HG02623 (cell line): ENCODE measurements around the gene HSPG2.
"Not testable (repeated sequence)": the region's sequence is repeated elsewhere in the genome, so short reads cannot be mapped to it uniquely, and the experiment has no call there.

Experiments used
- ATAC-seq: cut with Tn5 transposase; IDR thresholded peaks from one replicate; pipeline ENCODE4 v1.9.1; 2021; ENCODE audit warnings: moderate library complexity; ENCODE audit not compliant: unreplicated experiment

The HSPG2 gene

DNA sequence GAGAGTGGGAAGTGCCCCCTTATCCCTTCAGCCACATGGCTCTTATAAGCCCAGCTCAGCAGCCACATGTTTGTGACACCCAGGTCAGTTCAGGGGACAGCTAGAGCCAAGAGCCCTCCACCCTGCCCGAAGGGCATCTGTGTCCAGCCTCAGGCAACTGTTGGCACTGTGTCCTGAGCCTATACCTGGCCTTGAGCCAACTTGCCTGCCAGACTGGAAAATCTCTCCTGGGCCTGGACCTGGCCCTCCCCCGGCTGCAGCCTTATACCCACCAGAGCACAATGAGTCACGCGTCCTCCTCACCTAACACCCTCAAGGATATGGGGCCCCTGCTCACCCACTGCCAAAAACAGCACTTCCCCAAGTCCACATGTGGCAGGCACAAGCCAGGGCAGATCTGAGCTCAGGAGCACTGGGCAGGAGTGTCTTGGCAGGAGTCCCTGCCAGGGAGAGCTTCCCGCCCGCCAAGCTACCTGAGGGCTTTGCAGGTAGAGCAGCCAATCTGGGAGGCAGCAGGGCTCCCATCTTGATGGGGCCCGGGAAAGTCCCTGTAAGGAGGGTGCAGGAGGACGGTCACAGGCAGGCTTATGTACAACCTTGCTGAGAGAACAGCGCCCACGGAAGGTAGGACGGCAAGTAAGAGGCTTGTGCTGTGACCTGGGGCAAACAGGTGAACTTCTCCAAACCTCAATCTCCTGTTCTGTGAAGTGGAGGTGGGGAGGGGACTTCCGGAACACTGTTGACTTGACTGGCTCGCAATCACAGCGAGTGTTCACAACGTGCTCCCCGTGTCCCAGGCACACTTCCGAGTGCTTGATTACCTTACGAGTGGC is 19.8 kb upstream of the HSPG2 start:
- ATAC-seq: no peak

DNA sequence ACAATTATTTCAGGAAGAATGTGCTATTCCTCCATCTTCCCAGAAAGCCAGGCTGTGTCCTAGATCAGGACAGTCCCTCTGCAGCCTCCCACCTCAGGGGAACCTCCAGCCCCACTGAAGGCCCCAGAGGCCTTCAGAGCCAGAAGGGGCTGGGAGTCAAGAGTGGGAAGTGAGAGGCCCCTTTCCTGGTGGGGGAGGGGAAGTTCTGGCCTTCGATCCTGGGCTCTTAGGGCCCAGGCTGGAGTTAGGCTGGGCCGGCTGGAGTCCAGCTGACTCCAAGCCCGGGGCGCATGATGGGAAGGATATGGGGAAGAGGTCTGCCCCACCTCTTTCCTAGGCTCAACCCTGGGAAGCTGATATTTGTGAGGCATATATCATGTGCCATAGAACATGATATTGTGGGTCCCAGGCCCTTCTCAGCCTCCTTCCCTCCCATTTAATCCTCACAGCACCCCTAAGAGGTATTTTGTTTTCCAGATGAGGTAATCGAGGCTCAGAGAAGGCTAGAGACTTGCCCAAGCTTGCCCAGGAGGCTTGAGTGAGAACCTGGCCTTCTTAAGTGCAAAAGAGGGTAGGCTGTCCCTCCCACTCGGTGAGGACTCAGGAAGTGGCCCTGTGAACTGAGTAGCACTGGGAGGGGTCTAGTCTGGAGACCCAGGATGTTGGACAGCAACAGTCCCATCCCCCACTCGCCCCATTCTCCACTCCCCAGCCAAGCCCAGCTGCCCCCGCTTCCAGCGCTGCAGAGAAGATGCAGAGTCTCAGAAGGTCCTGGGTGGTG is 18.6 kb upstream of the HSPG2 start:
- no peak for ATAC-seq

- no peak for ATAC-seq
Observed at GRCh38 chr1:21955058-21955457, 17.9 kb upstream of the HSPG2 start.

DNA sequence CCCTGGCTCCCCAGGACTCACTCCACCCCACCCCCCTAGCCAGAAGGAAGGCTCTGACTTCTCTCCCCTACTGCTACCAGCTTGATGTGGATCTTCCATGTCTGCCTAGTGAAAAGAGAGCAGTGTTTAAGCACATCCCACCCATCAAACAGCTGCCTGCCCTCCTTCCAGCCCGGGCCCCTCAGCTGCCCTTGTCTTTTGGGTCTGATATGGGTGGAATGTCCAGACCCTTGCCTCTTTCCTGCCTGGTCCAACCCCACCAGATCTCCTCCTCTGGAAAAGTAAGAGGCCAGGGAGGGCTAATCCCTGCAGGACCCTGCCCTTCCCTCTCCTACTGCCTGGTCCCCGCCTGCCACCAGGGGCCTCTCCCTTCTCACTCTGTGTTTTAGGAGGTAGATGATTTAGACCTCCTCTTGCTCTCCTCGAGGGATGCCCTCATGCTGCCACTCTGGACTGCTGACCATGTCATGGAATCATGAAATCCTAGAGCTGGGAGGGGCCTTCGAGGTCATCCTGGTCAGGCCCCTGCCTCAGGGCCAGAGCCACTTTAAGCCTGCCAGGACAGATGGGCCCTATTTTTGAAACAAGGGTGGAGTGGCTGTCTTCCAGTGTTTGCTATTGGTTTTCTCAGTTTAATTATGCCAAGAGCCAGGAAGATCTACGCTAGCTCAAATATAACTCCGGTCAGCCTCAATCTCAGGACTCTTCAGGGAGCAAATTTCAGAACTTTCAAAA is 15.8 kb upstream of the HSPG2 start:
- no peak for ATAC-seq

- no peak for ATAC-seq
Observed at GRCh38 chr1:21951226-21951870, 14.2 kb upstream of the HSPG2 start.

DNA sequence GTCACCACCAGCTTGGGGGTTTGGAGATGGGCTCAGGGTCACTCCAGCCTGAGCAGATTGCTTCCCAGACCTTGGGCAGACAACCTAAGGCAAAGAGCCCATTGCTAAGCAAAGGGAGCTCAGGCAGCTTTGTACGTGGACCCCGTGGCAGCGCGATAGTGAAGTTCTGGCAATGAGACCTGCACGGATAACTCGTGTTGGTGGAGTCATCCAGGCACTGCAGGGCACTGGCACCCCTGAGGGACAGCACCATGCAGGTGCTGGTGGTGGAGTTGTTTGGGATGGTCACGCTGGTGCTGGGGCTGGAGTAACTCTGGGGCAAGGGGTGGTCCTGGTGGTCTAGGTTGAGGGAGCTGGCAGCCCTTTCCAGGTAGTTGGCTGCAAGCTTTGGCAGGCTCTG is 13.6 kb upstream of the HSPG2 start:
- ATAC-seq: no peak

DNA sequence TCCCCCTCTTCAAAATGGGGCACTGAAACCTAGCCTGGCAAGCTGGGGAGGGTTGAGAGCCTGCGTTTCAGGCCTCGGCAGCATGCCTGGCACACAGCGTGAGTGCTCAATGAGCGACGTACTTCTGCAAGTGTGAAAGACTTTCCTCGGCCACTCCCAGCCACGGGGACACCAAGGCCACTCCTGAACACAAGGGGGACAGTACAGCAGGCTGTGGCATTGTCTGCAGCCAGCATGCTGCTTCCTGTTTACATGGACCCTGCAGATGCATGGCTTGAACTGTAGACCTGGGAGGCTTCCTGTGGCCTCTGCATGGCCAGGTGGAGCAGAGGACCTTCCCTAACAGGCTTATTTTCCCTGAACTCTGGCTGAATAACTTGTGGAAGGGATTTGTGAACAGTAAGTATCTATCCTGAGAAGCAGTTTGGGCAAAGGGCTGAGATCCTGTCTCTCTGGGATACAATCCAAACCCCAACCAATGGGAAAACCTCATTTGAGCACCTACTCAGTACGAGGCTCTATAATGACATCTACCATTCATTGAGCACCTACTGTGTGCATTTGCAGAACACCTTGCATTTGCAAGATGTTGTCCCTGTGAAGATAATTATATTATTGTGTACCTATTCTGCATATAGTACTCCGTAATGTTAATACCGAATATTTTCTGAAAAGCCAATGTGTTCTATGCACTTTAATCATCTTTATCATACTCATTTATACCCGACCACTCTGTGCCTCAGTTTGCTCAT is 9.9 kb upstream of the HSPG2 start:
- no peak for ATAC-seq

DNA sequence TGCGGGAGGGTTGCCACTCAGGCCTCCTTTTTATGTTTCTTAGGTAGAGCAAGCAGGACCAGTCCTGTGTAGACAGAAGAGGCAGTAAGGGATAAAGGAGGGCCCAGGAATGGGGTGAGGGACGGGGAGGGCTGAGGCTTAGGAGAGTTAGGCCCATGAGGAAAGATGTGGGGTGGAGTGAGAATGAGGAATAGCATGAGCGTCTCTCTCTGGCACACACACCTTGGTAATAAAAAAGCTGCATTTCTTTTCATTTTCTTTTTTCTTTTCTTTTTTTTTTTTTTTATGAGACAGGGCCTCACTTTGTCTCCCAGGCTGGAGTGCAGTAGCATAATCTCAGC is 7.6 kb upstream of the HSPG2 start:
- no peak for ATAC-seq

GRCh38 chr1:21942959-21943640 is 6.0 kb upstream of the HSPG2 start:
- not testable (repeated sequence) for ATAC-seq

- ATAC-seq: no peak
Observed at GRCh38 chr1:21942464-21942863, 5.4 kb upstream of the HSPG2 start.

GRCh38 chr1:21941370-21941769 is 4.3 kb upstream of the HSPG2 start:
- ATAC-seq: no peak

DNA sequence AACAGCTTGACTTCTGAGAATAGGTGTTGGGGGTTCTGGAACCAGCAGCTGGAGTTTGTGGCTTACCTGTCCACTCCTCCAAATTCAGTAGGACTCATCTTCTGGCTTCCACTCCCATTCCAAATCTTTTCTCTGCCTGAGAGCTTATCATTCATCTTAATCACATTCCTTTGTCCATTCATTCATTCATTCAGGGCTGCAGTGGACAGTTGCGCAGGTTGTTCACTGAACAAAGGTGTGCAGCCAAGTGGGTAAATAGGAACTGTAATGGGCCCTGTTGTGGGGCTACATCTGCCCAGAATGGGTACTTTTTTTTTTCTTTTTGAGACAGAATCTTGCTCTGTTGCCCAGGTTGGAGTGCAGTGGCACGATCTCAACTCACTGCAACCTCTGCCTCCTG is 3.4 kb upstream of the HSPG2 start:
- ATAC-seq: no peak

- no peak for ATAC-seq
Observed at GRCh38 chr1:21939650-21940374, 2.7 kb upstream of the HSPG2 start.

- ATAC-seq: no peak
Observed at GRCh38 chr1:21938732-21939538, 1.8 kb upstream of the HSPG2 start.

GRCh38 chr1:21937372-21938121 is 437 bp upstream of the HSPG2 start:
- peak; percentile 57 for ATAC-seq

- ATAC-seq: no peak
Observed at GRCh38 chr1:21936366-21937031, 611 bp downstream of the HSPG2 start.

GRCh38 chr1:21935891-21936365 is 1.2 kb downstream of the HSPG2 start:
- ATAC-seq: no peak
